Panc1 (cell line): ENCODE measurements around the gene MPPE1. TPM values are rescaled to one million over a fixed set of nuclear protein-coding genes. Genes with fewer than 3 reads are reported as not detected.

ENCODE experiments used
- ATAC-seq: fragments of 200-7000 bp; cut with Tn5 transposase; 2 replicates; pipeline ENCODE4 v1.9.1; 2020; ENCODE audit warnings: mild to moderate bottlenecking, moderate library complexity
- BruUV-seq: library from RNA; stranded (reverse); fragments of 400-500 nt; replicated peaks from 2 replicates; lab custom pipeline; 2021; lab: Mats Ljungman, UMichigan
- CTCF ChIA-PET: fragments of 300-600 bp; sonication (Branson Sonifier 250); formaldehyde crosslinking; loops from one replicate; lab custom pipeline; 2022; ENCODE audit warnings: antibody characterized with exemption; lab: Charles Lee
- POLR2A ChIA-PET: fragments of 300-600 bp; sonication (Branson Sonifier 250); formaldehyde crosslinking; loops from one replicate; lab custom pipeline; 2022; ENCODE audit warnings: antibody characterized with exemption; lab: Charles Lee
- DNase-seq: peaks from one replicate; pipeline ENCODE4 v3.0.0-alpha.2; 2010; ENCODE audit warnings: low read depth, low spot score
- H3K27ac ChIP-seq: 2 replicates; pipeline ENCODE4 v1.5.1; 2011; ENCODE audit warnings: mild to moderate bottlenecking, low read length, inconsistent platforms
- H3K27me3 ChIP-seq: fragments of 200-500 bp; sonication (Bioruptor generic); 2 replicates; pipeline ENCODE4 v1.6.0; 2014; ENCODE audit warnings: low read length, inconsistent platforms; ENCODE audit not compliant: control insufficient read depth, insufficient read depth
- H3K36me3 ChIP-seq: fragments of 200-500 bp; sonication (Bioruptor generic); 2 replicates; pipeline ENCODE4 v1.5.1; 2014; ENCODE audit warnings: inconsistent platforms, mild to moderate bottlenecking, low read length, moderate library complexity; ENCODE audit not compliant: control insufficient read depth, insufficient read depth
- H3K4me1 ChIP-seq: 2 replicates; pipeline ENCODE4 v1.5.1; 2011; ENCODE audit warnings: inconsistent platforms, mild to moderate bottlenecking, low read length, moderate library complexity; ENCODE audit not compliant: control insufficient read depth, insufficient read depth
- H3K4me3 ChIP-seq, 2 experiments: 2 replicates each; pipeline ENCODE4 v1.5.1; 2011 to 2012; ENCODE audit warnings: low read depth in 2 of 2, low read length in 2 of 2, mild to moderate bottlenecking in 2 of 2, inconsistent platforms in 1 of 2, moderate library complexity in 1 of 2
- H3K9me3 ChIP-seq: fragments of 200-500 bp; sonication (Bioruptor generic); 2 replicates; pipeline ENCODE4 v1.5.1; 2014; ENCODE audit warnings: low read depth, mild to moderate bottlenecking, inconsistent platforms, low read length, moderate library complexity; ENCODE audit not compliant: control insufficient read depth, insufficient read depth
- POLR2AphosphoS5 ChIP-seq: IDR thresholded peaks from 2 replicates; pipeline ENCODE4 v1.6.1; 2012; ENCODE audit warnings: mild to moderate bottlenecking, low read depth, low read length, moderate library complexity
- SIN3A ChIP-seq: IDR thresholded peaks from 2 replicates; pipeline ENCODE4 v1.6.1; 2012; ENCODE audit warnings: low read depth, mild to moderate bottlenecking, low read length, moderate library complexity, borderline replicate concordance; ENCODE audit not compliant: insufficient read depth
- TCF7L2 ChIP-seq: IDR thresholded peaks from 2 replicates; pipeline ENCODE4 v1.6.1; 2011; ENCODE audit warnings: mild to moderate bottlenecking, low read depth, low read length, inconsistent platforms
- in situ Hi-C: cut with HindIII; loops from 2 replicates; pipeline ENCODE4 v1.10.0; 2016; ENCODE audit warnings: low sequenced_read_pairs, low pct_unique_long_range_greater_than_20kb
- intact Hi-C: fragments of 100-400 bp; cut with micrococcal nuclease; formaldehyde crosslinking; loops from one replicate; pipeline ENCODE4 v1.10.0; 2022; ENCODE audit not compliant: unreplicated experiment
- total RNA-seq: library from RNA; stranded (reverse); gene quantifications from one replicate; pipeline ENCODE4 v1.2.1, GENCODE V29; 2021; ENCODE audit not compliant: unreplicated experiment
- TF ChIP-seq, protein P1 (sequence below), 2 experiments: IDR thresholded peaks; 2 replicates each; pipeline ENCODE4 v1.6.1; 2011 to 2012; ENCODE audit warnings: low read depth in 2 of 2, control low read depth in 1 of 2, low read length in 1 of 2, mild to moderate bottlenecking in 1 of 2, moderate library complexity in 1 of 2; ENCODE audit not compliant: insufficient read depth in 1 of 2
- TF ChIP-seq, protein P2 (sequence below): fragments of 450-650 bp; IDR thresholded peaks from 2 replicates; pipeline ENCODE4 v1.5.1; 2017; ENCODE audit warnings: mild to moderate bottlenecking

The MPPE1 gene
- total RNA-seq, 1 experiment from 2014 or later: 37.1 TPM

DNA sequence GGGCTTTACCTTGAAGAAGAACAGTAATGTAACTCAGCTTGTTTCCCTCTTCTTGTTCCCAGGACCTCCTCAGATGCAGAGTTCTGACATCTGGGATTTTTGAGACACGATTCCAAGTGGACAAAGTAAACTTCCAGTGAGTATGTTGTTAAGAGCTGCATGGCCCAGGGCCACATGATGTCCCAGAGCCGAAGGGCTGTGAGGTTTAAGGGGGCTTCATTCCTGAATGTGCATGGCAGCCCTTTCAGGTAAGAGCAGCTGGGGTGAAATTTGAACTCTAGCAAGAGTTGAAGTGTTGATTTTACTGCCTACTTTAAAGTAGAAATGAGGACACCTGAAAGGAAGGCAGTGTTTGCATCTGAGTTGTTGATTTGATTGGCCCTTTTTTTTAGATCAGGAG, 43.6 kb downstream of the MPPE1 start:
- no peaks in the 10 kb centered on the region for H3K27me3 ChIP-seq
- no peaks in the 10 kb centered on the region for H3K9me3 ChIP-seq
- H3K27ac ChIP-seq: no peak overlapping the region
- no peak for DNase-seq
- no peak for ATAC-seq
- H3K4me1 ChIP-seq: no peaks in the 10 kb centered on the region
- ChIA-PET CTCF (no interaction called here), POLR2A (no interaction called here)
- H3K4me3 ChIP-seq: no peak overlapping the region
- no peaks in the 10 kb centered on the region for H3K36me3 ChIP-seq
- in situ Hi-C loops: no loop called here
- BruUV-seq: no TSS peak
- intact Hi-C loops: no loop called here
- TF ChIP-seq, protein P1, sequence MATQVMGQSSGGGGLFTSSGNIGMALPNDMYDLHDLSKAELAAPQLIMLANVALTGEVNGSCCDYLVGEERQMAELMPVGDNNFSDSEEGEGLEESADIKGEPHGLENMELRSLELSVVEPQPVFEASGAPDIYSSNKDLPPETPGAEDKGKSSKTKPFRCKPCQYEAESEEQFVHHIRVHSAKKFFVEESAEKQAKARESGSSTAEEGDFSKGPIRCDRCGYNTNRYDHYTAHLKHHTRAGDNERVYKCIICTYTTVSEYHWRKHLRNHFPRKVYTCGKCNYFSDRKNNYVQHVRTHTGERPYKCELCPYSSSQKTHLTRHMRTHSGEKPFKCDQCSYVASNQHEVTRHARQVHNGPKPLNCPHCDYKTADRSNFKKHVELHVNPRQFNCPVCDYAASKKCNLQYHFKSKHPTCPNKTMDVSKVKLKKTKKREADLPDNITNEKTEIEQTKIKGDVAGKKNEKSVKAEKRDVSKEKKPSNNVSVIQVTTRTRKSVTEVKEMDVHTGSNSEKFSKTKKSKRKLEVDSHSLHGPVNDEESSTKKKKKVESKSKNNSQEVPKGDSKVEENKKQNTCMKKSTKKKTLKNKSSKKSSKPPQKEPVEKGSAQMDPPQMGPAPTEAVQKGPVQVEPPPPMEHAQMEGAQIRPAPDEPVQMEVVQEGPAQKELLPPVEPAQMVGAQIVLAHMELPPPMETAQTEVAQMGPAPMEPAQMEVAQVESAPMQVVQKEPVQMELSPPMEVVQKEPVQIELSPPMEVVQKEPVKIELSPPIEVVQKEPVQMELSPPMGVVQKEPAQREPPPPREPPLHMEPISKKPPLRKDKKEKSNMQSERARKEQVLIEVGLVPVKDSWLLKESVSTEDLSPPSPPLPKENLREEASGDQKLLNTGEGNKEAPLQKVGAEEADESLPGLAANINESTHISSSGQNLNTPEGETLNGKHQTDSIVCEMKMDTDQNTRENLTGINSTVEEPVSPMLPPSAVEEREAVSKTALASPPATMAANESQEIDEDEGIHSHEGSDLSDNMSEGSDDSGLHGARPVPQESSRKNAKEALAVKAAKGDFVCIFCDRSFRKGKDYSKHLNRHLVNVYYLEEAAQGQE (IDR thresholded peaks at IDR 0.05; ENCODE audit: insufficient read depth in 1 of 2, low read depth in 2 of 2, low read length in 1 of 2): no peak
- TF ChIP-seq POLR2AphosphoS5 (no peak), SIN3A (no peak), TCF7L2 (no peak)
- TF ChIP-seq, protein P2, sequence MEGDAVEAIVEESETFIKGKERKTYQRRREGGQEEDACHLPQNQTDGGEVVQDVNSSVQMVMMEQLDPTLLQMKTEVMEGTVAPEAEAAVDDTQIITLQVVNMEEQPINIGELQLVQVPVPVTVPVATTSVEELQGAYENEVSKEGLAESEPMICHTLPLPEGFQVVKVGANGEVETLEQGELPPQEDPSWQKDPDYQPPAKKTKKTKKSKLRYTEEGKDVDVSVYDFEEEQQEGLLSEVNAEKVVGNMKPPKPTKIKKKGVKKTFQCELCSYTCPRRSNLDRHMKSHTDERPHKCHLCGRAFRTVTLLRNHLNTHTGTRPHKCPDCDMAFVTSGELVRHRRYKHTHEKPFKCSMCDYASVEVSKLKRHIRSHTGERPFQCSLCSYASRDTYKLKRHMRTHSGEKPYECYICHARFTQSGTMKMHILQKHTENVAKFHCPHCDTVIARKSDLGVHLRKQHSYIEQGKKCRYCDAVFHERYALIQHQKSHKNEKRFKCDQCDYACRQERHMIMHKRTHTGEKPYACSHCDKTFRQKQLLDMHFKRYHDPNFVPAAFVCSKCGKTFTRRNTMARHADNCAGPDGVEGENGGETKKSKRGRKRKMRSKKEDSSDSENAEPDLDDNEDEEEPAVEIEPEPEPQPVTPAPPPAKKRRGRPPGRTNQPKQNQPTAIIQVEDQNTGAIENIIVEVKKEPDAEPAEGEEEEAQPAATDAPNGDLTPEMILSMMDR: no peak

DNA sequence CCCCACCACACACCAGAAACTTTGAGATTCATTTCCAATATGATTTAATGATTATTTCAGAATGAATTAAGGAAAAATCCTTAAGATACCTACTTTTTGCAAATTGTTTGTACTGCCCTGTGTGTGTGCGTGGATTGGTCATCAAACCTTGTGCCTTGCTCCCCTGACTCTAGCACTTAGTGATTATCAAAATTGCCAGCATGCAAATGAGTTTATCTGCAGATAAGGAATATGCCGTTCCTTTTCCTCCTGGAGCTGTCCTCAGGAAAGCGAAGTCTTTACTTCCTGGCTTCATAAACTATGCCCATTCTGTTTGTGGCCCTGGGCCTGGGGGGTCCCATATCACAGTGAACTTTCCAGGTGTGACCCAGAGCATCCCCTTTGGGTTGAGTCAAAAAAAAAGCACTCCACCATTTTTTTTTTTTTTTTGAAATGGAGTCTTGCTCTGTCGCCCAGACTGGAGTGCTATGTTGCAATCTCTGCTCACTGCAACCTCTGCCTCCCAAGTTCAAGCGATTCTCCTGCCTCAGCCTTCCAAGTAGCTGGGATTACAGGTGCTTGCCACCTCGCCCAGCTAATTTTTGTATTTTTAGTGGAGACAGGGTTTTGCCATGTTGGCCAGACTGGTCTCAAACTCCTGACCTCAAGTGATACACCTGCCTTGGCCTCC, 45.5 kb downstream of the MPPE1 start:
- H3K4me3 ChIP-seq: no peak overlapping the region
- DNase-seq (no peak), ATAC-seq (no peak)
- H3K27ac ChIP-seq: no peak overlapping the region
- intact Hi-C loops (no loop called here), in situ Hi-C loops (no loop called here)
- peaks cover 4% of the 10 kb centered on the region; the same call in 1 of the 2 replicates for H3K4me1 ChIP-seq
- no TSS peak for BruUV-seq
- no peaks in the 10 kb centered on the region for H3K36me3 ChIP-seq
- POLR2A ChIA-PET: interaction anchor here (0.7 kb wide), 1 partner anchor 207 kb away, joined by 5 read pairs; no protein-coding TSS in a partner anchor
- H3K9me3 ChIP-seq: no peaks in the 10 kb centered on the region
- TF ChIP-seq, protein P2: no peak
- TF ChIP-seq, protein P1 (IDR thresholded peaks at IDR 0.05; ENCODE audit: insufficient read depth in 1 of 2, low read depth in 2 of 2, low read length in 1 of 2): no peak
- TF ChIP-seq POLR2AphosphoS5 (no peak), SIN3A (no peak)
- CTCF ChIA-PET: interaction anchor here (0.7 kb wide), 1 partner anchor 76 kb away, joined by 3 read pairs; no protein-coding TSS in a partner anchor
- no peaks in the 10 kb centered on the region for H3K27me3 ChIP-seq
